ENCODE data around the gene THAP10.

Gene THAP10

DNA sequence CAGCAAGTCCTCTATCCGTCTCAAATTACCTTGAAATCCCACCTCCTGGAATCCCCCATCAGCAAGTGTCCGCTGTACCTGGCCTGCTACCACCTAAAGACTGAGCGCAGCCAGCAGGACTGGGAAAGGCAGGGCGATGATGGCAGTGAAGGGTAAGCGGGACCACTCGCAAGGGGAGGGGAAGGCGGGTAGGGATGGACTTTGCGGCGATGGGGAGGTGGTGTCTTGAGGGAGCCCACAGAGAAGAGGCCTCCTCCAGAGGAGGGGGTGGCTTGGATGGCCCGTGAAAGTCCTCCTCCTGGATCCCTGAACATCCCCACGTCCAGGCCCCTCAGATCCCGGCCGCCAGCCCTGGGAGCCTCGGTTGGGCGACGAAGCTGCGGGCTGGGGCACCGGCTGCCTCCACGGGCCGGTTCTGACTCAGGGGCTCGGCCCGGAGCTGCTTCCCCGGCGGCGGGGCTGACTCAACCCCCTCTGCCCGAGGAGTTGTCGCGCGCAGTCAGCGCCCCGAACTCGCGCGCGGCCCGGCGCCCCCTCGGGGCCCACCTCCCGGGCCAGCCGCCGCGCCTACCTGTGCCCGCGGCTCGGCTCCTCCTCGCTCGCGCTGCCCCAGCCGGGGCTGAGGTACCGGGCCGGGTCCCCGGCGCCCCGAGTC lies 38.8 kb downstream of the THAP10 start:
- no peak for DNase-seq

DNA sequence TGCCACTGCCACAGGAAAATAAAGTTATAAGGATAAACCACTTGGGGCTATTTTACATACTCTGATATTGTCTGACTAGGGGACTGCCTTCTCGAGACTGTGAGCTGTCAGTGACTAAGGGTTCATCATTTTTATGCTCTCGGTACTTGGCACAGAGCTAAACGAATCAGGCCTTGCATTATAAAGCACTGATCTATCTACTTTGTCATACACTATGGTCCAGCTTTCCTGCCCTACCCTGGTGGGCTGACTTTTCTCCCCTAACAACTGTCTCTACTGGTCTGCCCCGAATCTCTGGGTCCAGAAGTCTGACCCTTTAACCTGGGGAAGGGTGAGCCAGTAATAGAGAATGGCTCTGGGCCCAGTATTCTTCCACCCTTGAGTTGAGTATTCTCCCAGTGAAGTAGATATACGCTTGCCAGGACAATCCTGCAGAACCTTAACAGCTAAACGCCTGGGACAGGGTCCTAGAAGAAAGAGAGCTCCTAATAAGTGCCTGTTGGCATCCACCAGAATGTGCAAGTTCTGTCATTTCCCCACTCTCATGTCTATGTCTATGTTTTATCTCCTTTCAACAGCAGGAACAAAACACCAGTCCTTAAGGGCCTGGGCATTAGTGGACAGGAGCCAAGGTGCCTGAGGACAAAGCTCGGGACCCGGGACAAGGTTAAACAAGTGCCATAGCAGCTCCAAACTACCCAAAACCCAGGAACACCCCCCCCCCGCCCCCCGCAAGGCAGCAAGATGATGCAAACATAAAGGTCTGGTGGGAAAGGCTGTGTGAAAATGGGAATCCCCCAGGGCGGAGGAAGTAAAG lies 39.5 kb downstream of the THAP10 start:
- no peak for DNase-seq

DNA sequence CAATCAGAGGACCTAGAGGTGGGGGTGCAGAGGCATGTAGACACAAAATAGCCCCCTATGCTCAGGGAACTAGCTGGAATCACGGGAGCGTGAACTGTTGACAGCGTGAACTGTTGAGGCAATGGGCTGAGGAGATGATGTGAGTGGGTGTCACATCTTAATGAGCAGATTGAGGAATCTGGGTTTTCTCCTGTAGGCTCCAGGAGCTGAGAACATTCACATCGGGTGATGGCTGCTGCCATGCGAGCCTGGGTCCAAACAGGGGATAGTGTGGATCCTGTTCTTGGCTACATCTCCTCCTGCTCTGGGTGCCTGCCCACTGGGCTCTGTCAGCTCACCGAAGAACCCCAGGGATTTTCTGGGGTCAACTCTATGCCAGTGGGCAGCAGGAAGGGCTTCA lies 40.3 kb downstream of the THAP10 start:
- no peak for DNase-seq

DNA sequence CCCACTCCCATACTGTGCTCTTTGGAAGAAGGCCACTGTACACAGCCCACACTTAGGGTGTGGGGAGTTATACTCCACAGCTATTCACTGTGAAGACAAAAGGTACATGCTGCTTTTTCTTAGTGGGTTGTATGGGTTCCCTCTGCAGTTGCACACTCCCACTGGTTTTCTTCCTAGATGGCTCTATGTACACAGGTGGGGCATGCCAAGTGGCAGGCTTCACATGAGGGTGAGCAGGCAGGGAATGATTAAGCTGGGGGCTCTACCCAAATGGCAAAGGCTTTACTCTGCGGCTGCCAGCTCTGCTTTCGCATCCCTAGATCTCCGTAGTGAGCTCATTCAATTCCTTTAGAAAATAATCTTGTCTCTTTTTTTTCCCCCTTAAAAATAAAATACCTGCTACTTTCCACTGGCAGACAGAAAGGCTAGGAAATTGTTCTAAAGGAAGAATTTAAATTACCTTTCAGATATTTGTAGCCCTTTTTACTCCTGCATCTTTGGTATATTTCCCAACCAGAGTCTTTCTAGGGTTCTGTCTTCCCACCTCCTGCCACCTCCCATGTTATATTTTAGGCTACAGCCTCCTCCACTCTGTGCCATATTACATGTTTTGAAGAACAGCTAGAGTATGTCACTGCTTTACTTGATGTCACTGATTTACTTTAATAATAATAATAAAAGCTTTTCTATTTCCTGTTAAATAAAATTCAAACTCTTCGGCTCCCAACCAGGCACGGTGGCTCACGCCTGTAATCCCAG lies 46.5 kb downstream of the THAP10 start:
- no peak for DNase-seq

DNA sequence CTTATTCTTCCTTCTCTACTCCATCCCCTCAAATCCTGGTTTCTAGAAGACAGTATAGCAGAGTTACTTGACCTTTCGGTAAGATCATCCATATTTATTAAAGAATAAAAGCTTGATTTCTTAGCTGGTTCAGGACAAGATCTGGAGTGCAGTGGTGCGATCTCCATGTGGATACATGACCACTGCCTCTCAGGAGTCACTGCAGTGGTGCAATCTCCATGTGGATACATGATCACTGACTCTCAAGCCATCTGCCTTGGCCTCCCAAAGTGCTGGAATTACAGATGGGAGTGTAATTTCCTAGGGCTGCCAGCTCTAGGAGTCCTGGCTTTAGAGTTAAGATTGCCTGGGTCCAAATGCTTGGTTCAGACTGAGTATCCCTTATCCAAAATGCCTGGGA lies 54.8 kb downstream of the THAP10 start:
- DNase-seq = no peak

DNA sequence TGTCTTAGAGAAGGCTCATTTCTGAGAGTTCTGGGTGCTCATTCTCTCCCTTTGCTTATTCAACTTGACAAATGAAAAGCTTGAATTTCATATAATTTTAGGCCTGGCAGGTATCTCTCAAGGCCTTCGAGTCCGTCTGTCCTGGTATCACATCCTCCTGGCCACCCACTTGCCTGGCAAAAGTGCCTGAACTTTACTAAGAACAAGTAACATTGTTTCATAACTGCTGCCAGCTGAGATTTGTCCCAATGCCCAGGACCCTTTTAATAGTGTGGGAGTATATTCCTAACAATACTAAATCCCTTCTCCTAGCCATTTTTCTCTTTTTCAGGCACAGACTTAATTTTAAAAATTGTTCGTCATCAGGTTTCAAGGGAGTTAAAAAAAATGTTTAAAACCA lies 56.4 kb downstream of the THAP10 start:
- no peak for DNase-seq

DNA sequence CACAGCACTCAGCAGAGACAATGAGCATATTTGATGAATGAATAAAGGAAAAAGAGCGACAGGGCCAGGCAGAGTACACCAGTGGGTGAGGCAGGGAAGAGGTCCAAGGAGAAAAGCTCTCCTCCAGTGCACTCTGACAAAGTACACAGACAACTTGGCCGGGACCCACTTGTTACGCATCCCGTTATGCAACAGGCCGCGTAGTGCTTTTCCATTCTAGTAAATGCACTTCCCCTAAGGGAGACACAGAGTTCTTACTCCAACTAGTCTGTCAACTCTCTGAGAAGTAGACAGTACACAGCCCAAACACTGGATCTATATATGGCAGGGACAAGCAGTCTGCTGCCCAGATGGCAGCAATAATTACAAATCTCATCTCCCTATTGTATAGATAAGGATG lies 56.8 kb downstream of the THAP10 start:
- DNase-seq = no peak

DNA sequence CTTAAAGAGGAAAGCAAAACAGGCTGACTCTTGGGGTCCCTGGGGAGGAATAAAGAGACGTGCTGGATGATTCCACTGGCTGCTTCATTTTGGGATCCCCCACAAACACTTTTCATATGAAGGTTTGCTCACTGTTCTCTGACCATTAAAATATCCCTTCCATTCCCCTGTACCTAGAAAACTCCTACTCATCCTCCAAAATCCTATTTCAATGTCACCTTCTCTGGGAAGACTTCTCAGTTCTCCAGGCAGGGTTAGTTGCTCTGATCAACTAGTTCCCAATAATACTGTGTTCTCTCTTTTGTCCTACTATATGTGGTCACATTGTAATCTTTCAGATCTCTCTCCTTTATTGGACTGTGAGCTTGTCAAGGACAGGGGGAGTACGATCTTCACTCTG lies 57.2 kb downstream of the THAP10 start:
- DNase-seq = no peak

DNA sequence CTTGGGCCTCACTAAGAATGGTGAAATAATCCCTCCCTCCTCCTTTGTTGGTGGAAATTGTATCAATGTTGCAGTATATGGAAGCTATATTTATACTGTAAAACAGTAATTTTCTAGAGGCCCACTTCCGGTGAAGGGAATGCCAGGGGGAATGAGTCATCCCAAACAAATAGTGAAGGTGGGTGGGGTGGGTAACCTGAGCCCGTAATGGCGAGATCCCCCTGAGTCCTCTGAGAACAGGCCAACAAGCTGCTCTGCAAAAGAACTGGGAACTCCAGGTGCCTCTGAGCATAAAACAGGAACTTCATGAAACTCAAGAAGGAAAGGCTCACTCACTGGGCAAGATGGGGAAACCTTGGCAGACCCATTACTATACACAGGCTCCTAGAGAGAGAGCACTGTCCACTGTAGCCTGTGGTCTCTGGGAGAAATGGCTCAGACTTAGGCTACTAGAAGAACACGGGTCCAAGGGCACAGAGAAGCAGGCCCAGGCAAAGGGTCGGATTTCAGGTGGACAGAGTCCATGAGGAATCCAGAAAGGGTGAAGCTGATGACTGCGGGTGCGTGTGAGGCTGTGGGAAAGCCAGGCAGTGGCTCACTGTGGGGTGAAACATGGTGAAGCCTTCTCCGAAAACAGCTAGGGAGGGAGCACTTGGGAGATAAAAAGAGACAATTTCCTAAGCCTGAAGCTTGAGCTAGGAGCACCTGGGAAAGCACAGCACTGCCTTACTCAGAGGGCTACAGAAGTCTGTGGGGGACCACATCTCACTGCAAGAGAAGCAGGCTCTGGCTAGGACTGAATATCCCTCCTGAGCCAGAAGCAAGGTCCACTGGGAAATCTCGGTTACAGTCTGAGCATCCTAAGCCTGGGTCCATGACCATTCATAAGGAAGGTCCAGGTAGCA lies 58.1 kb downstream of the THAP10 start:
- no peak for DNase-seq

DNA sequence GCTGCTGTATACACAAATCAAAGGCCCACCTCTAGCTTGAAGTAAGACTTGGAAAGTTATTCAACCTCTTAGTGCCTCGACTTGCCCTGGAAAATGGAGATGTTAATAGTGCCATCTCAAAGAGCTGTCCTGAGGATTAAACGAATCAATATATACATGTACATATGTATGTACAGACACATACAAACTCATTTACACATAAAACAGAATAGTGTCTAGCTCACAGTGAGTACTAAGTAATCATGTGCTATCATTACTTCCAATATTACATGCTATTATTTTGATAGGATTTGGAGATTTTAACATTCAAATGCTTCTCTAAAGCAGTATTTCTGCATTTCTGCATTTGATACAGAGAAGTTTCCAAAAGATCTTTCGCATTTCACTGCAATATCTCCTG lies 58.8 kb downstream of the THAP10 start:
- no peak for DNase-seq

DNA sequence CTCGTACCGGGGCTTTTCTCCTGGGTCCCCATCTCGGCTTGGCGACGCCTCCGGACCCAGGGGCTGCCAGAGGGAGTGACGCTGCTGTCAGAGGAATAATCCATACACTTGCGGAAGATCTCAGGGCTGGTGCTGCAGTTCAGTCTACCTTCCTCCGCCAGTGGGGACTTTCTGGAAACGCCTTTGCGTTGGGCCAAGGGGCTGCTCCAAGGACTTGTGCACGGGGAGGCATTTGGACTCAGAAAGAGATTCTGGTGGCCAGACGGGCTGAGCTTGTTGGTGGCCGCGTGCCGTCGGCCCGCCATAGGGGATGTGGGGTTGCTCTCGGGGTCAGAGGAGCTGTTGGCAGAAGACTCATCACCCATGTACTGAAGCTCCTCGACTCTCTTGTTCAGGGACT lies 60.1 kb downstream of the THAP10 start:
- DNase-seq = no peak

All from stimulated activated CD4-positive, alpha-beta T cell treated with anti-CD3 and anti-CD28 coated beads, Interleukin-2, amount 100 ng/mL, for 48 hours (primary cell).